GM12878 (cell line): ENCODE data around the gene OR4D5. TPM values are rescaled to one million over a fixed set of nuclear protein-coding genes. Genes with fewer than 3 reads are reported as not detected.

ENCODE experiments used
- ATAC-seq: fragments of 200-7000 bp; cut with Tn5 transposase; 3 replicates; pipeline ENCODE4 v1.9.1; 2020; ENCODE audit warnings: mild to moderate bottlenecking, moderate library complexity
- BruUV-seq: library from RNA; stranded (reverse); fragments of 400-500 nt; replicated peaks from 2 replicates; lab custom pipeline; 2021; lab: Mats Ljungman, UMichigan
- CTCF ChIA-PET: fragments of 300-600 bp; sonication (Branson Sonifier 250); formaldehyde crosslinking; extraction: SDS; loops from one replicate; lab custom pipeline; 2021; ENCODE audit warnings: inconsistent platforms; lab: Yijun Ruan, JAX
- POLR2A ChIA-PET: fragments of 350-600 bp; formaldehyde crosslinking; extraction: SDS; loops from one replicate; lab custom pipeline; 2021; ENCODE audit warnings: inconsistent platforms; lab: Charles Lee
- RAD21 ChIA-PET: fragments of 300-600 bp; sonication (Branson Sonifier 250); formaldehyde crosslinking; loops from one replicate; lab custom pipeline; 2023; ENCODE audit warnings: antibody characterized with exemption; ENCODE audit not compliant: unreplicated experiment; lab: Charles Lee
- SMC1A ChIA-PET: fragments of 300-600 bp; sonication (Branson Sonifier 250); formaldehyde crosslinking; loops from one replicate; lab custom pipeline; 2023; ENCODE audit not compliant: unreplicated experiment, uncharacterized antibody; lab: Charles Lee
- DNase-seq: peaks from one replicate; pipeline ENCODE4 v3.0.0-alpha.2; 2011; ENCODE audit warnings: low read depth, low spot score
- FAIRE-seq: peaks from 3 replicates; lab custom pipeline; 2011; peaks lifted over from hg19 to GRCh38; lab: Jason Lieb, UNC
- H2AFZ ChIP-seq: 2 replicates; pipeline ENCODE4 v1.6.0; 2011; ENCODE audit warnings: low read depth, low read length, control low read depth; ENCODE audit not compliant: control insufficient read depth
- H3K27ac ChIP-seq: 2 replicates; pipeline ENCODE4 v1.5.1; 2011; ENCODE audit warnings: control low read depth; ENCODE audit not compliant: control insufficient read depth, insufficient read depth
- H3K27me3 ChIP-seq, 2 experiments: replicated peaks in 1 of 2; 2 replicates each; pipeline versions ENCODE4 v1.6.0 to v1.6.1; 2011; ENCODE audit warnings: low read length in 1 of 2; ENCODE audit not compliant: control insufficient read depth in 2 of 2, insufficient read depth in 2 of 2
- H3K36me3 ChIP-seq, 2 experiments: 2 replicates each; pipeline ENCODE4 v1.5.1; 2011; ENCODE audit warnings: low read length in 1 of 2; ENCODE audit not compliant: control insufficient read depth in 2 of 2, insufficient read depth in 2 of 2
- H3K4me1 ChIP-seq: 2 replicates; pipeline ENCODE4 v1.6.1; 2011; ENCODE audit warnings: mild to moderate bottlenecking, low read length, moderate library complexity, mixed read lengths; ENCODE audit not compliant: control insufficient read depth, insufficient read depth
- H3K4me2 ChIP-seq: 2 replicates; pipeline ENCODE4 v1.6.0; 2011; ENCODE audit warnings: control low read depth; ENCODE audit not compliant: control insufficient read depth, insufficient read depth
- H3K4me3 ChIP-seq: fragments of 200-600 bp; sonication (generic); 2 replicates; pipeline ENCODE4 v1.5.1; 2016
- H3K79me2 ChIP-seq: 2 replicates; pipeline ENCODE4 v1.6.0; 2011; ENCODE audit warnings: low read length; ENCODE audit not compliant: control insufficient read depth, insufficient read depth
- H3K9ac ChIP-seq: 2 replicates; pipeline ENCODE4 v1.8.0; 2011; ENCODE audit warnings: low read length, control low read depth, mixed read lengths; ENCODE audit not compliant: control insufficient read depth, insufficient read depth
- H3K9me3 ChIP-seq: replicated peaks from 3 replicates; pipeline ENCODE4 v1.5.1; 2011; ENCODE audit warnings: mild to moderate bottlenecking, low read length; ENCODE audit not compliant: control insufficient read depth, insufficient read depth
- H4K20me1 ChIP-seq: 2 replicates; pipeline ENCODE4 v1.6.0; 2011; ENCODE audit not compliant: control insufficient read depth, insufficient read depth
- CREM ChIP-seq: IDR thresholded peaks from 2 replicates; pipeline ENCODE4 v1.6.1; 2014; ENCODE audit warnings: antibody characterized with exemption, low read depth
- EED ChIP-seq: sonication (generic); IDR thresholded peaks from 2 replicates; pipeline ENCODE4 v1.6.1; 2016; ENCODE audit warnings: antibody characterized with exemption, low read depth
- IKZF2 ChIP-seq, 2 experiments: fragments of 450-650 bp; IDR thresholded peaks; 2 replicates each; pipeline ENCODE4 v1.6.1; 2017; ENCODE audit warnings: mild to moderate bottlenecking in 2 of 2, moderate library complexity in 2 of 2
- IRF4 ChIP-seq: IDR thresholded peaks from 2 replicates; pipeline ENCODE4 v1.6.1; 2011; ENCODE audit warnings: low read depth, low read length
- MEF2A ChIP-seq: IDR thresholded peaks from 2 replicates; pipeline ENCODE4 v1.6.1; 2011; ENCODE audit warnings: low read depth, mild to moderate bottlenecking, low read length, moderate library complexity; ENCODE audit not compliant: insufficient read depth
- MTA2 ChIP-seq: fragments of 450-650 bp; IDR thresholded peaks from 2 replicates; pipeline ENCODE4 v1.6.1; 2016; ENCODE audit warnings: low read depth, mild to moderate bottlenecking, moderate library complexity
- NFIC ChIP-seq: IDR thresholded peaks from 2 replicates; pipeline ENCODE4 v1.6.1; 2012; ENCODE audit warnings: low read depth, mild to moderate bottlenecking, inconsistent platforms, low read length, moderate library complexity
- POLR2AphosphoS2 ChIP-seq: IDR thresholded peaks from 2 replicates; pipeline ENCODE4 v1.6.1; 2011; ENCODE audit warnings: low read depth, mild to moderate bottlenecking, low read length, improper control_type of control experiment, moderate library complexity
- SPI1 ChIP-seq: IDR thresholded peaks from 2 replicates; pipeline ENCODE4 v1.6.1; 2011; ENCODE audit warnings: low read depth, mild to moderate bottlenecking, low read length, moderate library complexity, borderline replicate concordance; ENCODE audit not compliant: insufficient read depth
- ZBED1 ChIP-seq: IDR thresholded peaks from 2 replicates; pipeline ENCODE4 v1.6.1; 2016; ENCODE audit warnings: borderline replicate concordance
- WGBS: methylation state at CpG from one replicate; pipeline ENCODE4 v1.1.6; 2016; ENCODE audit warnings: low lambda C conversion rate; ENCODE audit not compliant: insufficient replicate concordance, insufficient coverage; ENCODE audit errors: missing lambda C conversion rate; 5-methylcytosine and 5-hydroxymethylcytosine counted together
- in situ Hi-C: fragments of 300-500 bp; cut with MboI; formaldehyde crosslinking; loops from 9 replicates; pipeline ENCODE4 v1.14.3; 2018; ENCODE audit warnings: mixed read lengths
- intact Hi-C: fragments of 100-400 bp; cut with micrococcal nuclease; formaldehyde crosslinking; loops from one replicate; pipeline ENCODE4 v1.14.2; 2022; ENCODE audit not compliant: unreplicated experiment
- polyA plus RNA-seq, 11 experiments: library from polyadenylated mRNA; depleted of rRNA in 4 of 11; unstranded in 6 of 11; stranded (reverse) in 5 of 11; fragments of >200 nt; fragmentation: Nextera tagmentation in 4 of 11; fragmentation: Illumina TruSeq in 1 of 11; extraction: Ambion mirVana in 4 of 11; extraction: Trizol in 1 of 11; gene quantifications; 1 replicate in 1 of 11; 2 replicates in 10 of 11; pipeline versions ENCODE4 v1.2.1 to v1.2.3, GENCODE V29; 2011 to 2016; ENCODE audit warnings: inconsistent platforms in 2 of 11, missing spikeins in 2 of 11, low read depth in 1 of 11
- total RNA-seq, 4 experiments: library from RNA; depleted of rRNA in 3 of 4; stranded (reverse); fragments of >200 nt in 3 of 4; fragmentation: Illumina TruSeq in 1 of 4; extraction: Trizol in 1 of 4; gene quantifications; 2 replicates each; pipeline versions ENCODE4 v1.2.1 to v1.2.3, GENCODE V29; 2013 to 2021
- TF ChIP-seq, protein P1 (sequence below): fragments of 450-650 bp; IDR thresholded peaks from 2 replicates; pipeline ENCODE4 v1.6.1; 2017; ENCODE audit warnings: antibody characterized with exemption, mild to moderate bottlenecking, moderate library complexity
- TF ChIP-seq, protein P2 (sequence below): fragments of 450-650 bp; formaldehyde crosslinking; IDR thresholded peaks from 2 replicates; pipeline ENCODE4 v1.4.0; 2022; ENCODE audit warnings: mild to moderate bottlenecking, moderate library complexity
- TF ChIP-seq, protein P3 (sequence below): fragments of 450-650 bp; conservative IDR thresholded peaks from 2 replicates; pipeline ENCODE4 v1.6.1; 2017; ENCODE audit warnings: mild to moderate bottlenecking, moderate library complexity

OR4D5 gene
- total and polyA plus RNA-seq, 10 of the 15 experiments (the other 5 are each of a cell fraction or from before 2014, with no cell fraction given) = not detected

GRCh38 chr11:123901867-123902266 is 37.5 kb upstream of the OR4D5 start, which contains the start of gene OR8D4 (continued):
- TF ChIP-seq, protein P1, sequence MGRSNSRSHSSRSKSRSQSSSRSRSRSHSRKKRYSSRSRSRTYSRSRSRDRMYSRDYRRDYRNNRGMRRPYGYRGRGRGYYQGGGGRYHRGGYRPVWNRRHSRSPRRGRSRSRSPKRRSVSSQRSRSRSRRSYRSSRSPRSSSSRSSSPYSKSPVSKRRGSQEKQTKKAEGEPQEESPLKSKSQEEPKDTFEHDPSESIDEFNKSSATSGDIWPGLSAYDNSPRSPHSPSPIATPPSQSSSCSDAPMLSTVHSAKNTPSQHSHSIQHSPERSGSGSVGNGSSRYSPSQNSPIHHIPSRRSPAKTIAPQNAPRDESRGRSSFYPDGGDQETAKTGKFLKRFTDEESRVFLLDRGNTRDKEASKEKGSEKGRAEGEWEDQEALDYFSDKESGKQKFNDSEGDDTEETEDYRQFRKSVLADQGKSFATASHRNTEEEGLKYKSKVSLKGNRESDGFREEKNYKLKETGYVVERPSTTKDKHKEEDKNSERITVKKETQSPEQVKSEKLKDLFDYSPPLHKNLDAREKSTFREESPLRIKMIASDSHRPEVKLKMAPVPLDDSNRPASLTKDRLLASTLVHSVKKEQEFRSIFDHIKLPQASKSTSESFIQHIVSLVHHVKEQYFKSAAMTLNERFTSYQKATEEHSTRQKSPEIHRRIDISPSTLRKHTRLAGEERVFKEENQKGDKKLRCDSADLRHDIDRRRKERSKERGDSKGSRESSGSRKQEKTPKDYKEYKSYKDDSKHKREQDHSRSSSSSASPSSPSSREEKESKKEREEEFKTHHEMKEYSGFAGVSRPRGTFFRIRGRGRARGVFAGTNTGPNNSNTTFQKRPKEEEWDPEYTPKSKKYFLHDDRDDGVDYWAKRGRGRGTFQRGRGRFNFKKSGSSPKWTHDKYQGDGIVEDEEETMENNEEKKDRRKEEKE = no peak

GRCh38 chr11:123903932-123904331 is 35.5 kb upstream of the OR4D5 start:
- 3% methylated on average over 2 of the region's 2 CpGs for WGBS
- Histone ChIP-seq H3K9me3 (no peaks in the 10 kb centered on the region), H3K4me3 (no peak overlapping the region), H3K27me3 (no peaks in the 10 kb centered on the region; a peak in 1 of 4 replicates), H3K27ac (no peak overlapping the region), H4K20me1 (no peaks in the 10 kb centered on the region), H3K4me2 (no peak overlapping the region), H3K9ac (no peak overlapping the region), H3K36me3 (no peaks in the 10 kb centered on the region), H3K79me2 (no peaks in the 10 kb centered on the region), H3K4me1 (peaks cover 6% of the 10 kb centered on the region; the same call in 1 of the 2 replicates), H2AFZ (no peak overlapping the region)
- BruUV-seq = no TSS peak
- ATAC-seq = peak; percentile 54
- intact Hi-C loops = no loop called here
- no peak for FAIRE-seq
- no peak for DNase-seq
- CTCF ChIA-PET = no interaction called here
- in situ Hi-C loops = no loop called here
- RAD21 ChIA-PET = no interaction called here
- SMC1A ChIA-PET = no interaction called here
- POLR2A ChIA-PET = no interaction called here
- TF ChIP-seq IKZF2 (IDR thresholded peaks at IDR 0.05) = peak in 1 of 2 experiments; percentile 17; a peak in 2 of 4 replicates
- TF ChIP-seq MEF2A = 0 out of 2 replicates have a peak, but pooled peaks have one; percentile 12
- no peak for TF ChIP-seq SPI1
- TF ChIP-seq, protein P2, sequence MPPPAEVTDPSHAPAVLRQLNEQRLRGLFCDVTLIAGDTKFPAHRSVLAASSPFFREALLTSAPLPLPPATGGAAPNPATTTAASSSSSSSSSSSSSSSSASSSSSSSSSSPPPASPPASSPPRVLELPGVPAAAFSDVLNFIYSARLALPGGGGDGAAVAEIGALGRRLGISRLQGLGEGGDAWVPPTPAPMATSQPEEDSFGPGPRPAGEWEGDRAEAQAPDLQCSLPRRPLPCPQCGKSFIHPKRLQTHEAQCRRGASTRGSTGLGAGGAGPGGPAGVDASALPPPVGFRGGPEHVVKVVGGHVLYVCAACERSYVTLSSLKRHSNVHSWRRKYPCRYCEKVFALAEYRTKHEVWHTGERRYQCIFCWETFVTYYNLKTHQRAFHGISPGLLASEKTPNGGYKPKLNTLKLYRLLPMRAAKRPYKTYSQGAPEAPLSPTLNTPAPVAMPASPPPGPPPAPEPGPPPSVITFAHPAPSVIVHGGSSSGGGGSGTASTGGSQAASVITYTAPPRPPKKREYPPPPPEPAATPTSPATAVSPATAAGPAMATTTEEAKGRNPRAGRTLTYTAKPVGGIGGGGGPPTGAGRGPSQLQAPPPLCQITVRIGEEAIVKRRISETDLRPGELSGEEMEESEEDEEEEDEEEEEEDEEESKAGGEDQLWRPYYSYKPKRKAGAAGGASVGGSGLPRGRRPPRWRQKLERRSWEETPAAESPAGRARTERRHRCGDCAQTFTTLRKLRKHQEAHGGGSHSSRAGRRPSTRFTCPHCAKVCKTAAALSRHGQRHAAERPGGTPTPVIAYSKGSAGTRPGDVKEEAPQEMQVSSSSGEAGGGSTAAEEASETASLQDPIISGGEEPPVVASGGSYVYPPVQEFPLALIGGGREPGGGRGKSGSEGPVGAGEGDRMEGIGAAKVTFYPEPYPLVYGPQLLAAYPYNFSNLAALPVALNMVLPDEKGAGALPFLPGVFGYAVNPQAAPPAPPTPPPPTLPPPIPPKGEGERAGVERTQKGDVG (CRISPR knock-in tag) = no peak
- TF ChIP-seq EED = peak; percentile 79
- TF ChIP-seq CREM = peak; percentile 25; the same call in 1 of the 2 replicates
- peak; percentile 50; the same call in 1 of the 2 replicates for TF ChIP-seq ZBED1
- TF ChIP-seq NFIC = peak; percentile 80; the same call in 1 of the 2 replicates
- TF ChIP-seq, protein P3, sequence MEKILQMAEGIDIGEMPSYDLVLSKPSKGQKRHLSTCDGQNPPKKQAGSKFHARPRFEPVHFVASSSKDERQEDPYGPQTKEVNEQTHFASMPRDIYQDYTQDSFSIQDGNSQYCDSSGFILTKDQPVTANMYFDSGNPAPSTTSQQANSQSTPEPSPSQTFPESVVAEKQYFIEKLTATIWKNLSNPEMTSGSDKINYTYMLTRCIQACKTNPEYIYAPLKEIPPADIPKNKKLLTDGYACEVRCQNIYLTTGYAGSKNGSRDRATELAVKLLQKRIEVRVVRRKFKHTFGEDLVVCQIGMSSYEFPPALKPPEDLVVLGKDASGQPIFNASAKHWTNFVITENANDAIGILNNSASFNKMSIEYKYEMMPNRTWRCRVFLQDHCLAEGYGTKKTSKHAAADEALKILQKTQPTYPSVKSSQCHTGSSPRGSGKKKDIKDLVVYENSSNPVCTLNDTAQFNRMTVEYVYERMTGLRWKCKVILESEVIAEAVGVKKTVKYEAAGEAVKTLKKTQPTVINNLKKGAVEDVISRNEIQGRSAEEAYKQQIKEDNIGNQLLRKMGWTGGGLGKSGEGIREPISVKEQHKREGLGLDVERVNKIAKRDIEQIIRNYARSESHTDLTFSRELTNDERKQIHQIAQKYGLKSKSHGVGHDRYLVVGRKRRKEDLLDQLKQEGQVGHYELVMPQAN = no peak
- no peak for TF ChIP-seq IRF4
- TF ChIP-seq POLR2AphosphoS2 = no peak
- TF ChIP-seq MTA2 = no peak
